Parathyroid adenoma (tissue), 2 donors: ENCODE data around the gene P2RX6.

Experiments
- H2AFZ ChIP-seq: fragments of 300-600 bp; sonication (generic); one replicate; pipeline ENCODE4 v1.7.0; 2017; ENCODE audit warnings: antibody characterized with exemption, mild to moderate bottlenecking
- H3K27ac ChIP-seq: fragments of 300-600 bp; sonication (generic); one replicate; pipeline ENCODE4 v1.7.0; 2017
- H3K27me3 ChIP-seq: fragments of 300-600 bp; sonication (generic); one replicate; pipeline ENCODE4 v1.7.0; 2017; ENCODE audit warnings: low read length; ENCODE audit not compliant: control insufficient read depth, insufficient read depth
- H3K36me3 ChIP-seq: fragments of 300-600 bp; sonication (generic); one replicate; pipeline ENCODE4 v1.7.0; 2017; ENCODE audit warnings: low read length; ENCODE audit not compliant: control insufficient read depth, insufficient read depth
- H3K4me1 ChIP-seq: fragments of 300-600 bp; sonication (generic); one replicate; pipeline ENCODE4 v1.7.0; 2017; ENCODE audit warnings: control low read depth
- H3K4me2 ChIP-seq: fragments of 300-600 bp; sonication (generic); one replicate; pipeline ENCODE4 v1.7.0; 2017; ENCODE audit warnings: low read length
- H3K4me3 ChIP-seq: fragments of 300-600 bp; sonication (generic); one replicate; pipeline ENCODE4 v1.7.0; 2017; ENCODE audit warnings: low read depth, low read length
- H3K79me2 ChIP-seq: fragments of 300-600 bp; sonication (generic); one replicate; pipeline ENCODE4 v1.7.0; 2017; ENCODE audit warnings: control low read depth
- H3K9ac ChIP-seq: fragments of 300-600 bp; sonication (generic); one replicate; pipeline ENCODE4 v1.7.0; 2017; ENCODE audit warnings: mild to moderate bottlenecking
- H3K9me3 ChIP-seq: fragments of 300-600 bp; sonication (generic); one replicate; pipeline ENCODE4 v1.7.0; 2017; ENCODE audit warnings: low read length; ENCODE audit not compliant: control insufficient read depth
- CTCF ChIP-seq: fragments of 300-600 bp; sonication (generic); IDR thresholded peaks from one replicate; pipeline ENCODE4 v1.7.0; 2017; ENCODE audit warnings: antibody characterized with exemption, mild to moderate bottlenecking
- donor health status: primary hyperparathyroidism.

Gene P2RX6

GRCh38 chr22:20980523-20980922, 34.4 kb upstream of the P2RX6 start:
- no peak overlapping the region for H2AFZ ChIP-seq
- H3K79me2 ChIP-seq = peaks cover 4% of the 10 kb centered on the region
- peaks cover 6% of the 10 kb centered on the region for H3K4me1 ChIP-seq
- no peak for TF ChIP-seq CTCF
- H3K36me3 ChIP-seq = no peaks in the 10 kb centered on the region
- no peak overlapping the region for H3K4me2 ChIP-seq
- H3K9ac ChIP-seq = no peak overlapping the region
- no peak overlapping the region for H3K27ac ChIP-seq
- H3K27me3 ChIP-seq = no peaks in the 10 kb centered on the region
- no peaks in the 10 kb centered on the region for H3K9me3 ChIP-seq
- H3K4me3 ChIP-seq = no peak overlapping the region

- Histone ChIP-seq H3K4me3 (peak overlapping the region; percentile 95), H3K4me2 (peak overlapping the region; percentile 100), H3K79me2 (peaks cover 4% of the 10 kb centered on the region), H3K9ac (no peak overlapping the region), H3K36me3 (no peaks in the 10 kb centered on the region), H3K27me3 (no peaks in the 10 kb centered on the region), H3K27ac (peak overlapping the region; percentile 65), H2AFZ (peak overlapping the region; percentile 82), H3K9me3 (no peaks in the 10 kb centered on the region), H3K4me1 (peaks cover 6% of the 10 kb centered on the region)
- no peak for TF ChIP-seq CTCF
Measured at GRCh38 chr22:20980938-20981722, 33.8 kb upstream of the P2RX6 start.

DNA sequence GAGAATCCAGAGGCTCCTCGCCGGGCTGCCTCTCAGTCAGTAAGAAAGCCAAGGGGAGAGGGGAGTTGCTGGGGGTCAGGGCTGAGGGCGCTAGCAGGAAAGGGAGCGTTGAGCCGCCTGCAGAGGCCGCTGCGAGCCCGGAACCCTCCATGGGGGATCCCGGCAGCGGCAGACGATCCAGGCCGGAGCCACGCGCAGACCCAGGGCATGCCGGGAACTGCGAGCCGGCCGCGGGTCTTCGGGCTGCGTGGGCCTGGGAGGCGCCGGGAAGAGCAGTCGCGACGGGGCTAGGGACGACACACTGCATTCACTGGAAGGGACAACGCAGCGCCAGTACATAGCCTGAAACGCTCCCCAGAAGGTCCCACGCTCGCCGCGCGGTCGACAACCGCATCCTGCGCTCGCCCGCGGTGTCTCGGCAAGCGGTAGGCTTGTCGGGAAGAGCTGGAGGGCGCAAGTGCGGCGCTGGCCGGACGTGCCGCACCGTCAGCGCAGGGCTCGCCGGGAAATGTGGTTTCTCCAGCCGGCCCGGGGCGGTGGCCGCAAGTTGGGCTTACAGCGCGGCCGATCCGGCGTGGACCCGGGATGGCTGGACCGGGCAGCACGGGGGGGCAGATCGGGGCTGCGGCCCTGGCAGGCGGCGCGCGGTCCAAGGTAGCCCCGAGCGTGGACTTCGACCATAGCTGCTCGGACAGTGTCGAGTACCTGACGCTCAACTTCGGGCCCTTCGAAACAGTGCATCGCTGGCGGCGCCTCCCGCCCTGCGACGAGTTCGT, 33.0 kb upstream of the P2RX6 start, which contains the start of gene LZTR1:
Gene LZTR1, plus strand, starts transcription at position 511 of the 776 bp plus-strand sequence. Its CDS starts 75 bp downstream, at position 586.
- H2AFZ ChIP-seq = peak within 1 kb of the TSS; percentile 82
- peaks cover 4% of the 10 kb centered on the region for H3K79me2 ChIP-seq
- peaks cover 6% of the 10 kb centered on the region for H3K4me1 ChIP-seq
- peak; percentile 35 for TF ChIP-seq CTCF
- H3K36me3 ChIP-seq = no peaks in the 10 kb centered on the region
- H3K9ac ChIP-seq = no peak within 1 kb of the TSS
- H3K27ac ChIP-seq = peak within 1 kb of the TSS; percentile 65
- H3K4me2 ChIP-seq = peak within 1 kb of the TSS; percentile 100
- H3K27me3 ChIP-seq = no peaks in the 10 kb centered on the region
- peak within 1 kb of the TSS; percentile 95 for H3K4me3 ChIP-seq
- H3K9me3 ChIP-seq = no peaks in the 10 kb centered on the region

GRCh38 chr22:20982563-20982882, 32.4 kb upstream of the P2RX6 start:
- Histone ChIP-seq H3K4me3 (peak overlapping the region; percentile 95), H2AFZ (peak overlapping the region; percentile 82), H3K79me2 (peaks cover 4% of the 10 kb centered on the region), H3K9me3 (no peaks in the 10 kb centered on the region), H3K4me1 (peaks cover 6% of the 10 kb centered on the region), H3K27ac (no peak overlapping the region), H3K36me3 (no peaks in the 10 kb centered on the region), H3K27me3 (no peaks in the 10 kb centered on the region), H3K4me2 (peak overlapping the region; percentile 100), H3K9ac (no peak overlapping the region)
- no peak for TF ChIP-seq CTCF
